Measurements from ENCODE around the gene CAPN11. TPM values are rescaled to one million over a fixed set of nuclear protein-coding genes. Genes with fewer than 3 reads are reported as not detected.

Gene CAPN11
- total and polyA plus RNA-seq, 2 of the 4 experiments (the other 2 are of a cell fraction): not detected

- DNase-seq (no peak), ATAC-seq (ENCODE audit: low read depth) (no peak)
- Histone ChIP-seq H3K9me3 (ENCODE audit: control insufficient read depth, insufficient read depth, low read length) (no peaks in the 10 kb centered on the region), H2BK20ac (ENCODE audit: low read depth, low read length) (no peak overlapping the region), H2AFZ (replicated peaks; ENCODE audit: low read length, poor library complexity) (no peak overlapping the region), H4K91ac (ENCODE audit: insufficient read depth, low read depth, low read length) (no peak overlapping the region), H2AK9ac (replicated peaks; ENCODE audit: low read depth, low read length, poor library complexity) (no peak overlapping the region), H3K4ac (ENCODE audit: low read depth, low read length) (no peak overlapping the region), H3K4me1 (ENCODE audit: control insufficient read depth, insufficient read depth, low read length) (peaks cover 2% of the 10 kb centered on the region), H3K56ac (ENCODE audit: extremely low read depth, insufficient read depth, low read length) (no peak overlapping the region), H2BK15ac (ENCODE audit: low read depth, low read length) (no peak overlapping the region), H3K79me1 (ENCODE audit: low read depth in 1 of 2, low read length in 2 of 2) (no peaks in the 10 kb centered on the region), H2BK5ac (ENCODE audit: low read depth, low read length, poor library complexity, severe bottlenecking) (no peak overlapping the region), H2AK5ac (ENCODE audit: low read depth, low read length) (no peak overlapping the region), H3K9ac (ENCODE audit: low read depth, low read length) (no peak overlapping the region), H3K23ac (ENCODE audit: low read depth, low read length) (no peak overlapping the region), H4K8ac (ENCODE audit: low read depth in 2 of 2, low read length in 2 of 2) (no peak overlapping the region), H3K36me3 (ENCODE audit: control insufficient read depth, insufficient read depth, low read length) (peaks cover 46% of the 10 kb centered on the region), H3K4me3 (ENCODE audit: insufficient read depth, low read depth, low read length) (no peak overlapping the region), H3K9me1 (ENCODE audit: insufficient read depth, low read length) (no peaks in the 10 kb centered on the region), H4K20me1 (ENCODE audit: insufficient read depth, low read length) (peaks cover 7% of the 10 kb centered on the region; the same call in 1 of the 2 replicates), H2BK120ac (ENCODE audit: low read depth, low read length) (no peak overlapping the region), H3K4me2 (ENCODE audit: low read depth, low read length) (no peak overlapping the region), H4K5ac (ENCODE audit: low read depth, low read length) (no peak overlapping the region), H3K18ac (ENCODE audit: low read depth, low read length) (no peak overlapping the region), H3K14ac (replicated peaks; ENCODE audit: low read depth, low read length) (no peak overlapping the region), H3K27ac (ENCODE audit: insufficient read depth, low read length) (no peak overlapping the region), H3K27me3 (ENCODE audit: control insufficient read depth, insufficient read depth, low read length) (no peaks in the 10 kb centered on the region)
- TF ChIP-seq RCOR1 (IDR thresholded peaks at IDR 0.05; ENCODE audit: insufficient replicate concordance, low read length): no peak
- dilution Hi-C loops (cut with HindIII; ENCODE audit: low sequenced_read_pairs, unreplicated experiment): no loop called here
- CTCF ChIA-PET: interaction anchor here (1.2 kb wide), 1 partner anchor 87 kb away, joined by 3 read pairs; no protein-coding TSS in a partner anchor
- WGBS, 2 experiments (ENCODE audit: extremely low coverage in 2 of 2, insufficient read length in 1 of 2): no CpG with 5 or more reads among the region's 7 CpGs
- intact Hi-C loops (cut with micrococcal nuclease): no loop called here
- no TSS peak for BruUV-seq (replicated peaks)
- POLR2A ChIA-PET (ENCODE audit: unreplicated experiment): no interaction called here
- in situ Hi-C loops (cut with MboI; ENCODE audit: low sequenced_read_pairs): no loop called here
Observed at GRCh38 chr6:44147256-44147655, 11.4 kb upstream of the CAPN11 start.
